Ascending aorta (tissue), 2 donors: ENCODE results near the gene PFKFB4. TPM values are rescaled to one million over a fixed set of nuclear protein-coding genes. Genes with fewer than 3 reads are reported as not detected.
"Not testable (repeated sequence)": the region's sequence is repeated elsewhere in the genome, so short reads cannot be mapped to it uniquely, and the experiment has no call there.

ENCODE experiments used
- DNase-seq, 2 donors: peaks; one replicate each; pipeline ENCODE4 v3.0.0-alpha.2; 2019; ENCODE audit warnings: low spot score in 2 of 2
- H3K27ac ChIP-seq, 2 donors: fragments of 200-600 bp; sonication (generic); one replicate each; pipeline ENCODE4 v1.5.1; 2016 to 2017; ENCODE audit warnings: mild to moderate bottlenecking in 1 of 2
- H3K27me3 ChIP-seq: fragments of 200-600 bp; sonication (generic); one replicate; pipeline ENCODE4 v1.5.1; 2017
- H3K36me3 ChIP-seq, 2 donors: fragments of 200-600 bp; sonication (generic); one replicate each; pipeline ENCODE4 v1.5.1; 2016
- H3K4me1 ChIP-seq, 2 donors: fragments of 200-600 bp; sonication (generic); one replicate each; pipeline ENCODE4 v1.5.1; 2016 to 2017; ENCODE audit warnings: mild to moderate bottlenecking in 1 of 2
- H3K4me3 ChIP-seq, 2 donors: fragments of 200-600 bp; sonication (generic); one replicate each; pipeline ENCODE4 v1.5.1; 2016 to 2017; ENCODE audit warnings: mild to moderate bottlenecking in 1 of 2
- H3K9me3 ChIP-seq, 2 donors: fragments of 200-600 bp; sonication (generic); one replicate each; pipeline ENCODE4 v1.5.1; 2016
- CTCF ChIP-seq, 3 experiments: fragments of 200-600 bp in 2 of 3; fragments of 450-650 bp in 1 of 3; sonication (generic) in 2 of 3; IDR thresholded peaks; one replicate each; pipeline ENCODE4 v1.5.1; 2016 to 2019; ENCODE audit warnings: antibody characterized with exemption in 3 of 3, mild to moderate bottlenecking in 1 of 3, moderate library complexity in 1 of 3
- intact Hi-C: fragments of 100-400 bp; cut with DNase I; formaldehyde crosslinking; loops from one replicate; pipeline ENCODE4 v1.15.1; 2023
- total RNA-seq: library from RNA; depleted of rRNA; stranded (reverse); fragments of >200 nt; gene quantifications from one replicate; pipeline ENCODE4 v1.1.0, GENCODE V29; 2016

Gene PFKFB4
- total RNA-seq, 1 donor from 2014 or later = 3.7 TPM

DNA sequence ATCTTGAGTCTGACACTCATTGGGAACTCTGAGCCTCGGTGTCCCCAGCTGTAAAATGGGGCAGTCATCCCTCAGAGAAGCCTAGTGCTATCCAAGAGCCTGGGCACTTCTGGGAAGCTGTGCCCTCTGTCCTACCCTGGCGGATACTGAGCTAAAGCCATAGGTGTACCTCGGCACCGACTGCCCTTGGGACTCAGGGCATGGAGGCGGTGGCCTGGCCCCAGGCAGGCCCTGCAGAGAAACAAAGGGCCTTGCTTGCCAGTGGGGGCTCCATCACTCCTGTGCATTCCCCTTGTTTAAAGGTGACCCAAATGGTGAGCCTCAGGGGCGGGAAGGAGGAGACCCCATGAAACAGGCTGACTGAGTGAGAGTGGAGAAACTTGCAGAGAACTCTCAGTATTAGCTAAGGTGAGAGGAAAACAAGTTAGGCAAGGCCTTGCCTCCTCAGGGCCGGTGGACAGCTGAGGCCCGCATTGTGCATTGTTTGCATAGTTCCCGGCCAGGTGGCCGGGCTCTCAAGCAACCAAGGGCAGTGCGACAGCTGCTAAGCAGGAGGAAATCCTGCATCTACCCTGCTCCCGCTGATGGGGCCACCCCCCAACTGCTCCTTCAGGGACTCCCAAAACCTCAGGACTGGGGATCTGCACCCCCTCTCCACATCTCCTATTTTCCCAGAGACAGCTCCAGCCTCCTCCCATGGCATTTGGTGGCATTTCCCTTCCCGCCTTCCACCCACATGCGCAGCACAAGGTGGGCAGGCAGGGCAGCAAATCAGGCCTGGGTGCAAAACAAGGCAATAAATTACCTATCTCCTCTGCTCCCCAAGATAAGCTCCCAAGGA, 4.3 kb downstream of the PFKFB4 start:
- no peak for DNase-seq
- Histone ChIP-seq H3K9me3 (no peaks in the 10 kb centered on the region), H3K4me1 (peaks cover 3 to 9% of the 10 kb centered on the region in 2 donors), H3K36me3 (peaks cover 0 to 13% of the 10 kb centered on the region in 2 donors), H3K27ac (no peak overlapping the region), H3K4me3 (no peak overlapping the region), H3K27me3 (no peaks in the 10 kb centered on the region)
- no peak for TF ChIP-seq CTCF (IDR thresholded peaks at IDR 0.05)
- intact Hi-C loops = no loop called here

DNA sequence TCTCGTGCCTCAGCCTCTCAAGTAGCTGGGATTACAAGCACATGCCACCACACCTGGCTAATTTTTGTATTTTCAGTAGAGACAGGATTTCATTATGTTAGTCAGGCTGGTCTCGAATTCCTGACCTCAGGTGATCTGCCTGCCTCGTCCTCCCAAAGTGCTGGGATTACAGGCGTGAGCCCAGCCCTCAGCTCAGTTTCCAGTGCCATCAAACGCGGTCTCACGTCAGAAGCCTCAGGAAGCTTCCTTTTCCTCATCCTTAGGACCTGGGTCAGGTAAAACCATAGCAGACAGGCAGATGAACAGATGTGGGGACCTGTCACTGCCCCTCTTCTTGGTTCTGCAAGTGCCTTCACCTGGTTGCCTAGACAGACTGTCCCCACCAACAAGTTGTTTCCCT, 5.0 kb downstream of the PFKFB4 start:
- H3K9me3 ChIP-seq, H3K27ac ChIP-seq, intact Hi-C loops, DNase-seq, H3K4me3 ChIP-seq, H3K27me3 ChIP-seq, H3K4me1 ChIP-seq: not testable (repeated sequence)
- H3K36me3 ChIP-seq = peaks cover 0 to 16% of the 10 kb centered on the region in 2 donors

- Histone ChIP-seq H3K4me1 (no peaks in the 10 kb centered on the region), H3K27ac (no peak overlapping the region), H3K9me3 (no peaks in the 10 kb centered on the region), H3K4me3 (no peak overlapping the region), H3K36me3 (peaks cover 0 to 24% of the 10 kb centered on the region in 2 donors), H3K27me3 (no peaks in the 10 kb centered on the region)
- intact Hi-C loops = loop anchor here (1.0 to 10.0 kb wide), 4 partner anchors 45 to 274 kb away; partner anchors contain the start of gene SHISA5
- peak; percentile 46 to 94 for DNase-seq
- TF ChIP-seq CTCF (IDR thresholded peaks at IDR 0.05) = peak; percentile 91 to 96 (median 94)
Measured at GRCh38 chr3:48548729-48549705, 7.6 kb downstream of the PFKFB4 start.

DNA sequence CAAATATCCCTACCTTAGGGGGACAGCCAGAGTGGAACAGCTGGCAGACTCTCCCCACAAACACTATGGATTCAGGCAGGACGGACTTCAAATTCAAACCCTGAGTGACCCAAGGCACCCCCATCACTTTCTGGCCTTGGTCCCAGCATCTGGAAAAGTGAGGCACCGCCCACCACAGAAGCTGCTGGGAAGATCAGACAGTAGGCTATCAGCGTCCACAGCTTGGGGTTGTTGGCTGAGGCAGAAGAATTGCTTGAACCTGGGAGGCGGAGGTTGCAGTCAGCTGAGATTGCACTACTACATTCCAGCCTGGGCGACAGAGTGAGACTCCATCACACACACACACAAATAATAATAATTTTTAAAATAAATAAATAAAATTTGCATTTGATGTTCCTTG, 8.5 kb downstream of the PFKFB4 start:
- no peaks in the 10 kb centered on the region for H3K27me3 ChIP-seq
- no peak for TF ChIP-seq CTCF (IDR thresholded peaks at IDR 0.05)
- H3K36me3 ChIP-seq = peaks cover 0 to 24% of the 10 kb centered on the region in 2 donors
- intact Hi-C loops = loop anchor here (1.0 to 10.0 kb wide), 4 partner anchors 44 to 273 kb away; partner anchors contain the start of gene SHISA5
- no peak for DNase-seq
- peaks cover 0 to 4% of the 10 kb centered on the region in 2 donors for H3K4me1 ChIP-seq
- H3K4me3 ChIP-seq = no peak overlapping the region
- no peak overlapping the region for H3K27ac ChIP-seq
- no peaks in the 10 kb centered on the region for H3K9me3 ChIP-seq

- Histone ChIP-seq H3K9me3 (no peaks in the 10 kb centered on the region), H3K4me1 (peaks cover 0 to 4% of the 10 kb centered on the region in 2 donors), H3K27me3 (no peaks in the 10 kb centered on the region), H3K36me3 (peaks cover 0 to 24% of the 10 kb centered on the region in 2 donors), H3K27ac (no peak overlapping the region), H3K4me3 (no peak overlapping the region)
- intact Hi-C loops = loop anchor here (10.0 kb wide), 1 partner anchor 272 kb away; no protein-coding TSS in a partner anchor
- DNase-seq = no peak
- TF ChIP-seq CTCF (IDR thresholded peaks at IDR 0.05) = no peak
Measured at GRCh38 chr3:48546203-48546829, 10.3 kb downstream of the PFKFB4 start.
